HCT116 (cell line): ENCODE measurements around the gene RIBC2. TPM values are rescaled to one million over a fixed set of nuclear protein-coding genes. Genes with fewer than 3 reads are reported as not detected.

Experiments used
- ATAC-seq: fragments of 200-7000 bp; cut with Tn5 transposase; 2 replicates; pipeline ENCODE4 v1.9.1; 2020; ENCODE audit warnings: mild to moderate bottlenecking, moderate library complexity
- BruUV-seq: library from RNA; stranded (reverse); fragments of 400-500 nt; replicated peaks from 2 replicates; lab custom pipeline; 2021; lab: Mats Ljungman, UMichigan
- CTCF ChIA-PET: fragments of 300-600 bp; sonication (Branson Sonifier 250); formaldehyde crosslinking; loops from one replicate; lab custom pipeline; 2021; ENCODE audit warnings: antibody characterized with exemption; lab: Charles Lee
- POLR2A ChIA-PET: fragments of 300-600, 350-600 bp; sonication (Branson Sonifier 250); formaldehyde crosslinking; loops from one replicate; lab custom pipeline; 2021; ENCODE audit warnings: antibody characterized with exemption; lab: Charles Lee
- RAD21 ChIA-PET, 2 experiments: fragments of 300-600 bp; sonication (Branson Sonifier 250); formaldehyde crosslinking; loops; one replicate each; lab custom pipeline; 2023; ENCODE audit warnings: low total read pairs in 2 of 2; ENCODE audit not compliant: uncharacterized antibody in 2 of 2, unreplicated experiment in 2 of 2, low non-redundant PET in 1 of 2; lab: Charles Lee
- DNase-seq: peaks from one replicate; pipeline ENCODE4 v3.0.0-alpha.2; 2010; ENCODE audit warnings: low read depth, low spot score
- H2AFZ ChIP-seq: fragments of 200-600 bp; shearing (Covaris generic), sonication (generic); 2 replicates; pipeline ENCODE4 v1.6.1; 2017; ENCODE audit warnings: low read depth, mixed run types, mixed read lengths, antibody characterized with exemption, low read length; ENCODE audit not compliant: poor library complexity, severe bottlenecking
- H3K27ac ChIP-seq: 2 replicates; pipeline ENCODE4 v1.5.1; 2012; ENCODE audit warnings: low read depth, low read length
- H3K27me3 ChIP-seq: fragments of 200-600 bp; sonication (generic); 2 replicates; pipeline ENCODE4 v1.6.1; 2016; ENCODE audit warnings: mixed run types, low read length, mixed read lengths; ENCODE audit not compliant: insufficient read depth
- H3K36me3 ChIP-seq, 2 experiments: fragments of 200-500 bp in 1 of 2; fragments of 200-600 bp in 1 of 2; sonication (Bioruptor generic) in 1 of 2; sonication (generic) in 1 of 2; 2 replicates each; pipeline versions ENCODE4 v1.5.1 to v1.6.1; 2014 to 2016; ENCODE audit warnings: low read length in 2 of 2, inconsistent platforms in 1 of 2, mixed read lengths in 1 of 2, mixed run types in 1 of 2; ENCODE audit not compliant: insufficient read depth in 2 of 2, control insufficient read depth in 1 of 2
- H3K4me1 ChIP-seq, 2 experiments: fragments of 200-600 bp in 1 of 2; sonication (generic) in 1 of 2; 2 replicates each; pipeline versions ENCODE4 v1.5.1 to v1.6.1; 2012 to 2017; ENCODE audit warnings: low read length in 2 of 2, inconsistent platforms in 1 of 2, mild to moderate bottlenecking in 1 of 2, mixed read lengths in 1 of 2, mixed run types in 1 of 2, moderate library complexity in 1 of 2; ENCODE audit not compliant: insufficient read depth in 2 of 2, control insufficient read depth in 1 of 2
- H3K4me2 ChIP-seq: fragments of 200-600 bp; sonication (generic); 2 replicates; pipeline ENCODE4 v1.6.1; 2017; ENCODE audit warnings: mixed run types, low read length, mixed read lengths
- H3K4me3 ChIP-seq, 2 experiments: fragments of 200-600 bp in 1 of 2; sonication (generic) in 1 of 2; replicated peaks in 1 of 2; 2 replicates each; pipeline ENCODE4 v1.5.1; 2011 to 2016; ENCODE audit warnings: low read length in 2 of 2, control low read depth in 1 of 2, low read depth in 1 of 2, mild to moderate bottlenecking in 1 of 2, mixed read lengths in 1 of 2, mixed run types in 1 of 2
- H3K79me2 ChIP-seq: fragments of 200-600 bp; sonication (generic); 2 replicates; pipeline ENCODE4 v1.6.1; 2017; ENCODE audit warnings: mild to moderate bottlenecking, mixed run types, low read length, moderate library complexity, mixed read lengths; ENCODE audit not compliant: insufficient read depth
- H3K9ac ChIP-seq: fragments of 200-600 bp; sonication (generic); 2 replicates; pipeline ENCODE4 v1.6.1; 2016; ENCODE audit warnings: low read length, mixed read lengths
- H3K9me2 ChIP-seq: fragments of 200-600 bp; sonication (generic), shearing (Covaris generic); 2 replicates; pipeline ENCODE4 v1.6.1; 2017; ENCODE audit warnings: mixed run types, mild to moderate bottlenecking, moderate library complexity; ENCODE audit not compliant: insufficient read depth
- H3K9me3 ChIP-seq, 2 experiments: fragments of 200-500 bp in 1 of 2; fragments of 200-600 bp in 1 of 2; sonication (Bioruptor generic) in 1 of 2; sonication (generic) in 1 of 2; 2 replicates each; pipeline ENCODE4 v1.6.1; 2014 to 2017; ENCODE audit warnings: low read length in 2 of 2, mixed read lengths in 2 of 2, inconsistent platforms in 1 of 2, low read depth in 1 of 2, mild to moderate bottlenecking in 1 of 2, mixed run types in 1 of 2, moderate library complexity in 1 of 2; ENCODE audit not compliant: control insufficient read depth in 1 of 2, insufficient read depth in 1 of 2
- H4K20me1 ChIP-seq: fragments of 200-600 bp; sonication (generic), shearing (Covaris generic); 2 replicates; pipeline ENCODE4 v1.6.1; 2017; ENCODE audit warnings: mixed run types, mild to moderate bottlenecking, moderate library complexity; ENCODE audit not compliant: insufficient read depth
- CTCF ChIP-seq, 3 experiments: fragments of 200-600 bp in 1 of 3; sonication (generic) in 1 of 3; IDR thresholded peaks in 2 of 3; conservative IDR thresholded peaks in 1 of 3; 2 replicates each; pipeline ENCODE4 v1.5.1; 2012 to 2017; ENCODE audit warnings: low read depth in 2 of 3, low read length in 2 of 3, antibody characterized with exemption in 1 of 3, borderline replicate concordance in 1 of 3, control low read depth in 1 of 3, mild to moderate bottlenecking in 1 of 3, mixed read lengths in 1 of 3, mixed run types in 1 of 3, moderate library complexity in 1 of 3; ENCODE audit not compliant: insufficient read depth in 1 of 3
- FOSL1 ChIP-seq: IDR thresholded peaks from 2 replicates; pipeline ENCODE4 v1.6.1; 2012; ENCODE audit warnings: low read depth
- MAX ChIP-seq: IDR thresholded peaks from 2 replicates; pipeline ENCODE4 v1.6.1; 2012
- SP1 ChIP-seq: IDR thresholded peaks from 2 replicates; pipeline ENCODE4 v1.6.1; 2012; ENCODE audit warnings: low read depth
- TCF7L2 ChIP-seq: IDR thresholded peaks from 2 replicates; pipeline ENCODE4 v1.7.0; 2011; ENCODE audit warnings: borderline replicate concordance, inconsistent platforms; ENCODE audit not compliant: insufficient read depth, insufficient read length; ENCODE audit errors: extremely low read depth
- ZNF274 ChIP-seq: fragments of 200-500 bp; sonication (Bioruptor generic); IDR thresholded peaks from 2 replicates; pipeline ENCODE4 v1.6.1; 2014; ENCODE audit warnings: mild to moderate bottlenecking, low read depth, low read length, inconsistent platforms
- intact Hi-C: fragments of 100-400 bp; cut with micrococcal nuclease; formaldehyde crosslinking; loops from 2 replicates; pipeline ENCODE4 v1.10.0; 2022
- total RNA-seq: library from RNA; stranded (reverse); gene quantifications from one replicate; pipeline ENCODE4 v1.2.1, GENCODE V29; 2021; ENCODE audit not compliant: unreplicated experiment

Gene RIBC2
- total RNA-seq, 1 experiment from 2014 or later, result 8.3 TPM

- H3K9me3 ChIP-seq, result no peaks in the 10 kb centered on the region
- TF ChIP-seq ZNF274 (no peak), SP1 (no peak), CTCF (IDR thresholded peaks at IDR 0.05 in 2 of 3, conservative IDR thresholded peaks at IDR 0.05 in 1 of 3; ENCODE audit: borderline replicate concordance in 1 of 3, insufficient read depth in 1 of 3, low read depth in 2 of 3, low read length in 2 of 3) (no peak), TCF7L2 (no peak), MAX (no peak), FOSL1 (no peak)
- H3K27ac ChIP-seq, result no peak overlapping the region
- ChIA-PET CTCF (no interaction called here), RAD21 (no interaction called here), POLR2A (no interaction called here)
- H3K4me2 ChIP-seq, result no peak overlapping the region
- DNase-seq, result no peak
- no TSS peak for BruUV-seq
- no peak overlapping the region for H2AFZ ChIP-seq
- no peak overlapping the region for H3K4me3 ChIP-seq
- no peaks in the 10 kb centered on the region for H3K4me1 ChIP-seq
- intact Hi-C loops, result no loop called here
- H3K36me3 ChIP-seq, result no peaks in the 10 kb centered on the region
- ATAC-seq, result no peak
- no peaks in the 10 kb centered on the region for H4K20me1 ChIP-seq
- no peaks in the 10 kb centered on the region for H3K27me3 ChIP-seq
- no peaks in the 10 kb centered on the region for H3K79me2 ChIP-seq
- no peaks in the 10 kb centered on the region for H3K9me2 ChIP-seq
- no peak overlapping the region for H3K9ac ChIP-seq
These were observed 15.3 kb upstream of the RIBC2 start for GRCh38 chr22:45398214-45398613.
